ENCODE data around the gene CCDC198. TPM values are rescaled to one million over a fixed set of nuclear protein-coding genes. Genes with fewer than 3 reads are reported as not detected.

Gene CCDC198
- total and polyA plus RNA-seq, 9 of the 15 experiments (the other 6 are each of a cell fraction or from before 2014, with no cell fraction given): not detected

DNA sequence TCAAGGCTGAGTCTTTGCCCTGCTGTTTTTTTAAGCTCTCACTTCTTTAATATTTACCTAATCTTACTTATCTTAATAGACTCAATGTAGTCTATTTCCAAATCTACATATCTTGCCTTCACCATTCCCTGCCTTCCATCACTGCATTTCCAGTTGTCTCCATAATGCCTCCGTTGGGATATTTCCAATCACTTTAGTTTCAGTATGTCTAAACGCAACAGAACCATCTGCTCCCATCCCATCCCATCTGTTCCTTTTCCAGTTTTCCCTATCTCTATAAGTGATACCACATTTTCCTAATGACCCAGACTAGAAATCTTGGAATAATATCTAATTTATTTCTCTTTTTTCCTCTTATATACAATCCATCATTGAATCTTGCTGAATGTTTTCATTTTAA is 15.1 kb upstream of the CCDC198 start (continued):
- TF ChIP-seq, protein P1, sequence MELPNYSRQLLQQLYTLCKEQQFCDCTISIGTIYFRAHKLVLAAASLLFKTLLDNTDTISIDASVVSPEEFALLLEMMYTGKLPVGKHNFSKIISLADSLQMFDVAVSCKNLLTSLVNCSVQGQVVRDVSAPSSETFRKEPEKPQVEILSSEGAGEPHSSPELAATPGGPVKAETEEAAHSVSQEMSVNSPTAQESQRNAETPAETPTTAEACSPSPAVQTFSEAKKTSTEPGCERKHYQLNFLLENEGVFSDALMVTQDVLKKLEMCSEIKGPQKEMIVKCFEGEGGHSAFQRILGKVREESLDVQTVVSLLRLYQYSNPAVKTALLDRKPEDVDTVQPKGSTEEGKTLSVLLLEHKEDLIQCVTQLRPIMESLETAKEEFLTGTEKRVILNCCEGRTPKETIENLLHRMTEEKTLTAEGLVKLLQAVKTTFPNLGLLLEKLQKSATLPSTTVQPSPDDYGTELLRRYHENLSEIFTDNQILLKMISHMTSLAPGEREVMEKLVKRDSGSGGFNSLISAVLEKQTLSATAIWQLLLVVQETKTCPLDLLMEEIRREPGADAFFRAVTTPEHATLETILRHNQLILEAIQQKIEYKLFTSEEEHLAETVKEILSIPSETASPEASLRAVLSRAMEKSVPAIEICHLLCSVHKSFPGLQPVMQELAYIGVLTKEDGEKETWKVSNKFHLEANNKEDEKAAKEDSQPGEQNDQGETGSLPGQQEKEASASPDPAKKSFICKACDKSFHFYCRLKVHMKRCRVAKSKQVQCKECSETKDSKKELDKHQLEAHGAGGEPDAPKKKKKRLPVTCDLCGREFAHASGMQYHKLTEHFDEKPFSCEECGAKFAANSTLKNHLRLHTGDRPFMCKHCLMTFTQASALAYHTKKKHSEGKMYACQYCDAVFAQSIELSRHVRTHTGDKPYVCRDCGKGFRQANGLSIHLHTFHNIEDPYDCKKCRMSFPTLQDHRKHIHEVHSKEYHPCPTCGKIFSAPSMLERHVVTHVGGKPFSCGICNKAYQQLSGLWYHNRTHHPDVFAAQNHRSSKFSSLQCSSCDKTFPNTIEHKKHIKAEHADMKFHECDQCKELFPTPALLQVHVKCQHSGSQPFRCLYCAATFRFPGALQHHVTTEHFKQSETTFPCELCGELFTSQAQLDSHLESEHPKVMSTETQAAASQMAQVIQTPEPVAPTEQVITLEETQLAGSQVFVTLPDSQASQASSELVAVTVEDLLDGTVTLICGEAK (IDR thresholded peaks at IDR 0.05): no peak
- TF ChIP-seq, protein P1 (CRISPR knock-in tag; IDR thresholded peaks at IDR 0.05): no peak
- TF ChIP-seq SLC30A9 (CRISPR knock-in tag; IDR thresholded peaks at IDR 0.05) (no peak), TCF3 (CRISPR knock-in tag; IDR thresholded peaks at IDR 0.05) (no peak), STAG1 (CRISPR knock-in tag; IDR thresholded peaks at IDR 0.05; ENCODE audit: borderline replicate concordance) (no peak)
- TF ChIP-seq, protein P2, sequence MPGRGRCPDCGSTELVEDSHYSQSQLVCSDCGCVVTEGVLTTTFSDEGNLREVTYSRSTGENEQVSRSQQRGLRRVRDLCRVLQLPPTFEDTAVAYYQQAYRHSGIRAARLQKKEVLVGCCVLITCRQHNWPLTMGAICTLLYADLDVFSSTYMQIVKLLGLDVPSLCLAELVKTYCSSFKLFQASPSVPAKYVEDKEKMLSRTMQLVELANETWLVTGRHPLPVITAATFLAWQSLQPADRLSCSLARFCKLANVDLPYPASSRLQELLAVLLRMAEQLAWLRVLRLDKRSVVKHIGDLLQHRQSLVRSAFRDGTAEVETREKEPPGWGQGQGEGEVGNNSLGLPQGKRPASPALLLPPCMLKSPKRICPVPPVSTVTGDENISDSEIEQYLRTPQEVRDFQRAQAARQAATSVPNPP (IDR thresholded peaks at IDR 0.05; ENCODE audit: borderline replicate concordance, insufficient read depth, insufficient read length): no peak
- TF ChIP-seq, protein P3, sequence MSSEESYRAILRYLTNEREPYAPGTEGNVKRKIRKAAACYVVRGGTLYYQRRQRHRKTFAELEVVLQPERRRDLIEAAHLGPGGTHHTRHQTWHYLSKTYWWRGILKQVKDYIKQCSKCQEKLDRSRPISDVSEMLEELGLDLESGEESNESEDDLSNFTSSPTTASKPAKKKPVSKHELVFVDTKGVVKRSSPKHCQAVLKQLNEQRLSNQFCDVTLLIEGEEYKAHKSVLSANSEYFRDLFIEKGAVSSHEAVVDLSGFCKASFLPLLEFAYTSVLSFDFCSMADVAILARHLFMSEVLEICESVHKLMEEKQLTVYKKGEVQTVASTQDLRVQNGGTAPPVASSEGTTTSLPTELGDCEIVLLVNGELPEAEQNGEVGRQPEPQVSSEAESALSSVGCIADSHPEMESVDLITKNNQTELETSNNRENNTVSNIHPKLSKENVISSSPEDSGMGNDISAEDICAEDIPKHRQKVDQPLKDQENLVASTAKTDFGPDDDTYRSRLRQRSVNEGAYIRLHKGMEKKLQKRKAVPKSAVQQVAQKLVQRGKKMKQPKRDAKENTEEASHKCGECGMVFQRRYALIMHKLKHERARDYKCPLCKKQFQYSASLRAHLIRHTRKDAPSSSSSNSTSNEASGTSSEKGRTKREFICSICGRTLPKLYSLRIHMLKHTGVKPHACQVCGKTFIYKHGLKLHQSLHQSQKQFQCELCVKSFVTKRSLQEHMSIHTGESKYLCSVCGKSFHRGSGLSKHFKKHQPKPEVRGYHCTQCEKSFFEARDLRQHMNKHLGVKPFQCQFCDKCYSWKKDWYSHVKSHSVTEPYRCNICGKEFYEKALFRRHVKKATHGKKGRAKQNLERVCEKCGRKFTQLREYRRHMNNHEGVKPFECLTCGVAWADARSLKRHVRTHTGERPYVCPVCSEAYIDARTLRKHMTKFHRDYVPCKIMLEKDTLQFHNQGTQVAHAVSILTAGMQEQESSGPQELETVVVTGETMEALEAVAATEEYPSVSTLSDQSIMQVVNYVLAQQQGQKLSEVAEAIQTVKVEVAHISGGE (CRISPR knock-in tag; IDR thresholded peaks at IDR 0.05): no peak
- TF ChIP-seq, protein P4, sequence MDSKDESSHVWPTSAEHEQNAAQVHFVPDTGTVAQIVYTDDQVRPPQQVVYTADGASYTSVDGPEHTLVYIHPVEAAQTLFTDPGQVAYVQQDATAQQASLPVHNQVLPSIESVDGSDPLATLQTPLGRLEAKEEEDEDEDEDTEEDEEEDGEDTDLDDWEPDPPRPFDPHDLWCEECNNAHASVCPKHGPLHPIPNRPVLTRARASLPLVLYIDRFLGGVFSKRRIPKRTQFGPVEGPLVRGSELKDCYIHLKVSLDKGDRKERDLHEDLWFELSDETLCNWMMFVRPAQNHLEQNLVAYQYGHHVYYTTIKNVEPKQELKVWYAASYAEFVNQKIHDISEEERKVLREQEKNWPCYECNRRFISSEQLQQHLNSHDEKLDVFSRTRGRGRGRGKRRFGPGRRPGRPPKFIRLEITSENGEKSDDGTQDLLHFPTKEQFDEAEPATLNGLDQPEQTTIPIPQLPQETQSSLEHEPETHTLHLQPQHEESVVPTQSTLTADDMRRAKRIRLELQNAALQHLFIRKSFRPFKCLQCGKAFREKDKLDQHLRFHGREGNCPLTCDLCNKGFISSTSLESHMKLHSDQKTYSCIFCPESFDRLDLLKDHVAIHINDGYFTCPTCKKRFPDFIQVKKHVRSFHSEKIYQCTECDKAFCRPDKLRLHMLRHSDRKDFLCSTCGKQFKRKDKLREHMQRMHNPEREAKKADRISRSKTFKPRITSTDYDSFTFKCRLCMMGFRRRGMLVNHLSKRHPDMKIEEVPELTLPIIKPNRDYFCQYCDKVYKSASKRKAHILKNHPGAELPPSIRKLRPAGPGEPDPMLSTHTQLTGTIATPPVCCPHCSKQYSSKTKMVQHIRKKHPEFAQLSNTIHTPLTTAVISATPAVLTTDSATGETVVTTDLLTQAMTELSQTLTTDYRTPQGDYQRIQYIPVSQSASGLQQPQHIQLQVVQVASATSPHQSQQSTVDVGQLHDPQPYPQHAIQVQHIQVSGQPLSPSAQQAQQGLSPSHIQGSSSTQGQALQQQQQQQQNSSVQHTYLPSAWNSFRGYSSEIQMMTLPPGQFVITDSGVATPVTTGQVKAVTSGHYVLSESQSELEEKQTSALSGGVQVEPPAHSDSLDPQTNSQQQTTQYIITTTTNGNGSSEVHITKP (IDR thresholded peaks at IDR 0.05; ENCODE audit: partially characterized antibody): no peak

All from K562 (cell line).